ENCODE results near the gene RAD23A. TPM values are rescaled to one million over a fixed set of nuclear protein-coding genes. Genes with fewer than 3 reads are reported as not detected.
A peak's percentile ranks its signal among the peaks of the same experiment; 100 is the strongest.

Gene RAD23A
- total and polyA plus RNA-seq, 2 of the 4 experiments (the other 2 are of a cell fraction): 54.3 to 67.8 TPM

DNA sequence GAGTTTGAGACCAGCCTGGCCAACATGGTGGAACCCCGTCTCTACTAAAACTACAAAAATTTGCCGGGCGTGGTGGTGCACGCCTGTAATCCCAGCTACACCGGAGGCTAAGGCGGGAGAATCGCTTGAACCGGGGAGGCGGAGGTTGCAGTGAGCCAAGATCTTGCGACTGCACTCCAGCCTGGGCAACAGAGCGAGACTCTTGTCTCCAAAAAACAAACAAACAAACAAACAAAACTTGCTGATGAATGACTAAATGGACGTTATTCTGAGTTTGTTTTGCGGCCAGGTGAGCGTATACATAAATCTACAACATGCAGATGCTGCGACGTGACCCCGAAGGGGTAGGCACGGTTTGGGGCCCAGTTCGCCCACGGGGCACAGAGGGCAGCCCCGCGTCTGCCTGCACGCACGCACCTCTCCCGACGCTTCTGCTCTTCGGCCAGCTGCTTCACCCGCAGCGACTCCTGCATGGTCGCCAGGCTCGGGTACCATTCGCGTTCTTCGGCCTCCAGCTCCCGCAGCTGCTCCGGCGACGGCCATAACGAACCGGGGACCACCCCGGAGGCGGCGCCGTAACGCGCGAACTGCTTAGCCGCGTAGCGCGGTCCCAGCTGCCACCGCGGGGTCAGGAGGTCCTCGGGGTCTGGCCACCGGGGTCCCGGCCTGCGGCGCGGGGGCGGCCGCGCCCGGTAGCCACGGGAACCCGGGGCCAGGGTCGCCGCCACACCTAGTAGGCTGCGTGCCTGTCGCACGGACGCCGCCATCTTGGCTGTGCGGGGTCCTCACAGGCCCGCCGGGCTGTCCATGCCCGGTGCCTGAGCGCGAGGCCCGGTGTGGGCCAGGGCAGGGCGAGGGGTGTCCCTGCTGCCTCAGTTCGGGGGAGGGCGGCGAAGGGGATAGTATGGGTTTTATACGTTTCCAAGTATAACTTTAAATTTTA, 11.1 kb downstream of the RAD23A start, which contains the start of gene GADD45GIP1:
Gene GADD45GIP1, minus strand, starts transcription at position 778 of the 943 bp plus-strand sequence. Its CDS starts 11 bp downstream, at position 767.
- Histone ChIP-seq H2BK15ac (ENCODE audit: low read depth, low read length) (peak within 1 kb of the TSS; percentile 29; the same call in 1 of the 3 replicates), H3K27me3 (ENCODE audit: control insufficient read depth, insufficient read depth, low read length) (no peaks in the 10 kb centered on the region), H3K9me3 (ENCODE audit: control insufficient read depth, insufficient read depth, low read length) (no peaks in the 10 kb centered on the region), H4K20me1 (ENCODE audit: insufficient read depth, low read length) (peaks cover 25% of the 10 kb centered on the region; the same call in 1 of the 2 replicates), H2BK5ac (ENCODE audit: low read depth, low read length, poor library complexity, severe bottlenecking) (peak within 1 kb of the TSS; percentile 83), H2AK5ac (ENCODE audit: low read depth, low read length) (peak within 1 kb of the TSS; percentile 83), H3K14ac (replicated peaks; ENCODE audit: low read depth, low read length) (peak within 1 kb of the TSS; percentile 98), H4K91ac (ENCODE audit: insufficient read depth, low read depth, low read length) (peak within 1 kb of the TSS; percentile 78), H2AK9ac (replicated peaks; ENCODE audit: low read depth, low read length, poor library complexity) (peak within 1 kb of the TSS; percentile 88), H3K9ac (ENCODE audit: low read depth, low read length) (peak within 1 kb of the TSS; percentile 93), H3K56ac (ENCODE audit: extremely low read depth, insufficient read depth, low read length) (peak within 1 kb of the TSS; percentile 71), H3K18ac (ENCODE audit: low read depth, low read length) (peak within 1 kb of the TSS; percentile 68), H3K23ac (ENCODE audit: low read depth, low read length) (peak within 1 kb of the TSS; percentile 84), H2BK120ac (ENCODE audit: low read depth, low read length) (peak within 1 kb of the TSS; percentile 1; the same call in 1 of the 2 replicates), H3K4me2 (ENCODE audit: low read depth, low read length) (peak within 1 kb of the TSS; percentile 93), H3K27ac (ENCODE audit: insufficient read depth, low read length) (peak within 1 kb of the TSS; percentile 88), H3K4ac (ENCODE audit: low read depth, low read length) (peak within 1 kb of the TSS; percentile 90), H4K8ac (ENCODE audit: low read depth in 2 of 2, low read length in 2 of 2) (peak within 1 kb of the TSS; percentile 94 to 98), H3K36me3 (ENCODE audit: control insufficient read depth, insufficient read depth, low read length) (peaks cover 29% of the 10 kb centered on the region), H3K4me1 (ENCODE audit: control insufficient read depth, insufficient read depth, low read length) (peaks cover 25% of the 10 kb centered on the region), H2BK20ac (ENCODE audit: low read depth, low read length) (no peak within 1 kb of the TSS), H3K79me1 (ENCODE audit: low read depth in 1 of 2, low read length in 2 of 2) (peaks cover 15 to 49% of the 10 kb centered on the region in 2 experiments), H3K4me3 (ENCODE audit: insufficient read depth, low read depth, low read length) (peak within 1 kb of the TSS; percentile 98), H3K9me1 (ENCODE audit: insufficient read depth, low read length) (peaks cover 5% of the 10 kb centered on the region; the same call in 1 of the 2 replicates), H2AFZ (replicated peaks; ENCODE audit: low read length, poor library complexity) (peak within 1 kb of the TSS; percentile 92), H4K5ac (ENCODE audit: low read depth, low read length) (peak within 1 kb of the TSS; percentile 98)
- intact Hi-C loops (cut with micrococcal nuclease) (no loop called here), dilution Hi-C loops (cut with HindIII; ENCODE audit: low sequenced_read_pairs, unreplicated experiment) (no loop called here), in situ Hi-C loops (cut with MboI; ENCODE audit: low sequenced_read_pairs) (no loop called here)
- TF ChIP-seq FOS (IDR thresholded peaks at IDR 0.05; ENCODE audit: low read depth, low read length) (no peak), POLR2A (IDR thresholded peaks at IDR 0.05; ENCODE audit: low read depth, low read length) (peak; percentile 92), CEBPB (IDR thresholded peaks at IDR 0.05; ENCODE audit: low read depth, low read length) (no peak), BHLHE40 (IDR thresholded peaks at IDR 0.05; ENCODE audit: low read depth, low read length) (no peak), MXI1 (IDR thresholded peaks at IDR 0.05; ENCODE audit: borderline replicate concordance, low read depth, low read length) (peak; percentile 69; the same call in 1 of the 2 replicates), MAZ (IDR thresholded peaks at IDR 0.05; ENCODE audit: borderline replicate concordance, low read depth, low read length) (peak; percentile 54; the same call in 1 of the 2 replicates), RFX5 (IDR thresholded peaks at IDR 0.05; ENCODE audit: low read depth, low read length) (no peak), MAFK (IDR thresholded peaks at IDR 0.05; ENCODE audit: low read depth, low read length) (no peak), SMC3 (IDR thresholded peaks at IDR 0.05; ENCODE audit: low read depth, low read length) (no peak)
- TF ChIP-seq, protein P1, sequence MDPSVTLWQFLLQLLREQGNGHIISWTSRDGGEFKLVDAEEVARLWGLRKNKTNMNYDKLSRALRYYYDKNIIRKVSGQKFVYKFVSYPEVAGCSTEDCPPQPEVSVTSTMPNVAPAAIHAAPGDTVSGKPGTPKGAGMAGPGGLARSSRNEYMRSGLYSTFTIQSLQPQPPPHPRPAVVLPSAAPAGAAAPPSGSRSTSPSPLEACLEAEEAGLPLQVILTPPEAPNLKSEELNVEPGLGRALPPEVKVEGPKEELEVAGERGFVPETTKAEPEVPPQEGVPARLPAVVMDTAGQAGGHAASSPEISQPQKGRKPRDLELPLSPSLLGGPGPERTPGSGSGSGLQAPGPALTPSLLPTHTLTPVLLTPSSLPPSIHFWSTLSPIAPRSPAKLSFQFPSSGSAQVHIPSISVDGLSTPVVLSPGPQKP (IDR thresholded peaks at IDR 0.05; ENCODE audit: borderline replicate concordance, low read depth, low read length): no peak
- ATAC-seq (ENCODE audit: low read depth): peak; percentile 93
- BruUV-seq (replicated peaks): TSS peak; percentile 55
- 14% methylated on average over 28 of the region's 84 CpGs; no CpG with 5 or more reads in 1 of the 2 experiments for WGBS, 2 experiments (ENCODE audit: extremely low coverage in 2 of 2, insufficient read length in 1 of 2)
- ChIA-PET POLR2A (ENCODE audit: unreplicated experiment) (interaction anchor here (1.0 kb wide), 1 partner anchor 11 kb away, joined by 4 read pairs; the partner anchor contains the start of gene RAD23A), CTCF (interaction anchor here (3.2 kb wide), 1 partner anchor 9 kb away, joined by 18 read pairs; no protein-coding TSS in a partner anchor)
- DNase-seq: peak; percentile 69

Measured in IMR-90 (cell line).